GM12872 (cell line): ENCODE measurements around the gene METRNL.

Experiments
- CTCF ChIP-seq: IDR thresholded peaks from 3 replicates; pipeline ENCODE4 v1.5.1; 2011; ENCODE audit warnings: low read depth, mild to moderate bottlenecking, low read length, moderate library complexity; ENCODE audit not compliant: insufficient read depth

The METRNL gene

GRCh38 chr17:83062818-83063671, 16.4 kb upstream of the METRNL start:
- TF ChIP-seq CTCF = no peak

- no peak for TF ChIP-seq CTCF
Observed at GRCh38 chr17:83064021-83064731, 15.2 kb upstream of the METRNL start.

GRCh38 chr17:83064732-83065659, 14.4 kb upstream of the METRNL start:
- no peak for TF ChIP-seq CTCF

- no peak for TF ChIP-seq CTCF
Observed at GRCh38 chr17:83065660-83066542, 13.5 kb upstream of the METRNL start.

- TF ChIP-seq CTCF = no peak
Observed at GRCh38 chr17:83067071-83067717, 12.2 kb upstream of the METRNL start.

GRCh38 chr17:83067718-83068261, 11.6 kb upstream of the METRNL start:
- no peak for TF ChIP-seq CTCF
